BE2C (cell line): ENCODE measurements around the gene HCAR3.

Experiments
- DNase-seq: peaks from one replicate; pipeline ENCODE4 v3.0.0-alpha.2; 2020
- H3K27me3 ChIP-seq: fragments of 250-450 bp; sonication (Bioruptor Pico); 2 replicates; pipeline ENCODE4 v1.5.1; 2020; ENCODE audit warnings: mild to moderate bottlenecking
- H3K36me3 ChIP-seq: fragments of 250-450 bp; sonication (Bioruptor Pico); 2 replicates; pipeline ENCODE4 v1.5.1; 2020; ENCODE audit warnings: mild to moderate bottlenecking
- H3K4me1 ChIP-seq: fragments of 250-450 bp; sonication (Bioruptor Pico); 2 replicates; pipeline ENCODE4 v1.5.1; 2020
- H3K4me3 ChIP-seq: 2 replicates; pipeline ENCODE4 v1.5.1; 2011; ENCODE audit warnings: low read depth, low read length
- H3K9me3 ChIP-seq: fragments of 250-450 bp; sonication (Bioruptor Pico); 2 replicates; pipeline ENCODE4 v1.5.1; 2020
- TF ChIP-seq, protein P1 (sequence below): IDR thresholded peaks from 2 replicates; pipeline ENCODE4 v1.5.1; 2012; ENCODE audit warnings: mild to moderate bottlenecking, low read depth, low read length

Gene HCAR3

DNA sequence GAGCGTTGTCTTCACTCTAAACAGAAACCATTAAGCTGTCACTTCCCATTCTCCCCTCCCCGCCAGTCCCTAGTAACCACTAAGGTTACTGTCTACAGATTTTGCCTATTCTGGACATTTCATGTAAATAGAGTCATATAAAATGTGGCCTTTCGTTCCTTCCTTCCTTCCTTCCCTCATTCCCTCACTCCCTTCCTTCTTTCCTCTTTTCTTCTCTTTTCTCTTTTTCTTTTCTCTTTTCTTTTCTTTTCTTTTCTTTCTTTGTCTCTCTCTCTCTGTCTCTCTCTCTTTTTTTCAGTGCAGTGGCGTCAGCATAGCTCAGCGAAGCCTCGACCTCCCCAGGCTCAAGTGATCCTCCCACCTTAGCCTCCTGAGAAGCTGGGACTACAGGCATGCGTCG is 51.3 kb downstream of the HCAR3 start:
- Histone ChIP-seq H3K9me3 (no peaks in the 10 kb centered on the region), H3K36me3 (no peaks in the 10 kb centered on the region)

More for the DNA sequence above, 51.3 kb downstream of the HCAR3 start:
- TF ChIP-seq, protein P1, sequence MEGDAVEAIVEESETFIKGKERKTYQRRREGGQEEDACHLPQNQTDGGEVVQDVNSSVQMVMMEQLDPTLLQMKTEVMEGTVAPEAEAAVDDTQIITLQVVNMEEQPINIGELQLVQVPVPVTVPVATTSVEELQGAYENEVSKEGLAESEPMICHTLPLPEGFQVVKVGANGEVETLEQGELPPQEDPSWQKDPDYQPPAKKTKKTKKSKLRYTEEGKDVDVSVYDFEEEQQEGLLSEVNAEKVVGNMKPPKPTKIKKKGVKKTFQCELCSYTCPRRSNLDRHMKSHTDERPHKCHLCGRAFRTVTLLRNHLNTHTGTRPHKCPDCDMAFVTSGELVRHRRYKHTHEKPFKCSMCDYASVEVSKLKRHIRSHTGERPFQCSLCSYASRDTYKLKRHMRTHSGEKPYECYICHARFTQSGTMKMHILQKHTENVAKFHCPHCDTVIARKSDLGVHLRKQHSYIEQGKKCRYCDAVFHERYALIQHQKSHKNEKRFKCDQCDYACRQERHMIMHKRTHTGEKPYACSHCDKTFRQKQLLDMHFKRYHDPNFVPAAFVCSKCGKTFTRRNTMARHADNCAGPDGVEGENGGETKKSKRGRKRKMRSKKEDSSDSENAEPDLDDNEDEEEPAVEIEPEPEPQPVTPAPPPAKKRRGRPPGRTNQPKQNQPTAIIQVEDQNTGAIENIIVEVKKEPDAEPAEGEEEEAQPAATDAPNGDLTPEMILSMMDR = no peak
- no peak overlapping the region for H3K4me3 ChIP-seq
- H3K4me1 ChIP-seq = no peaks in the 10 kb centered on the region
- no peaks in the 10 kb centered on the region for H3K27me3 ChIP-seq
- no peak for DNase-seq
